GM20000 (cell line): ENCODE data around the gene PRSS56.

Experiments
- DNase-seq: peaks from one replicate; pipeline ENCODE4 v3.0.0; 2012; ENCODE audit warnings: low spot score
- TF ChIP-seq, protein P1 (sequence below): IDR thresholded peaks from 2 replicates; pipeline ENCODE4 v1.5.1; 2012; ENCODE audit warnings: mild to moderate bottlenecking, control low read depth; ENCODE audit errors: extremely low read depth, missing control alignments

PRSS56 gene

DNA sequence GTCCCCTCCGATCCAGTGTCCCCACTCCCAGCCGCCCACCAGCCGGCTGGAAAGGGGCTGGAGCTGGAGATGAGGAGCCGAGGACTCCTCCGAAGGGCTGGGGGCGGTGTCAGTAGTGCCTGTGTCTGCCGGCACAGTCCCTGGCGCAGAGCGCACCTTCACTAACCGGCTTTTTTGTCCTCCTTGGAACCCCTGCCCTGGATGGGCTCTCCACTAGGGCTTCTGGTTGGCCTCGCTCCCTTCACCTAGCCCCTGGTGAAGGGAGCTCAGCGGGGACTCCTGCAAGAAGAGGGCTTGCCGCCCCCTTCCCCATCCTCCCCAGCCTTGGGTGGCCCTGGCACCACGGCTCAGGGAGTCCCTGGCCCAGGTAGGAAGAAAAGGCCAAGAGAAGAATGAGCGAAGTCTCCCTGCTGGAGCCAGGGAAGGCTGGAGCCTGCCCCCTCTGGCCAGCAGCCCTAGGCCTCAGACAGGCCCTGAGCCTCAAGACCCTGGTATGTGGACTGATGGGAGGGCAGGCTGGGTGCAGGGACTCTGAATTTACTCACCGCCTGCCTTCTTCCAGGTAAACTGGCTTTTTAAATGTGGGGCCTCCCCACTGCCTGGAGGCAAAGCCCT, 32.0 kb upstream of the PRSS56 start:
- TF ChIP-seq, protein P1, sequence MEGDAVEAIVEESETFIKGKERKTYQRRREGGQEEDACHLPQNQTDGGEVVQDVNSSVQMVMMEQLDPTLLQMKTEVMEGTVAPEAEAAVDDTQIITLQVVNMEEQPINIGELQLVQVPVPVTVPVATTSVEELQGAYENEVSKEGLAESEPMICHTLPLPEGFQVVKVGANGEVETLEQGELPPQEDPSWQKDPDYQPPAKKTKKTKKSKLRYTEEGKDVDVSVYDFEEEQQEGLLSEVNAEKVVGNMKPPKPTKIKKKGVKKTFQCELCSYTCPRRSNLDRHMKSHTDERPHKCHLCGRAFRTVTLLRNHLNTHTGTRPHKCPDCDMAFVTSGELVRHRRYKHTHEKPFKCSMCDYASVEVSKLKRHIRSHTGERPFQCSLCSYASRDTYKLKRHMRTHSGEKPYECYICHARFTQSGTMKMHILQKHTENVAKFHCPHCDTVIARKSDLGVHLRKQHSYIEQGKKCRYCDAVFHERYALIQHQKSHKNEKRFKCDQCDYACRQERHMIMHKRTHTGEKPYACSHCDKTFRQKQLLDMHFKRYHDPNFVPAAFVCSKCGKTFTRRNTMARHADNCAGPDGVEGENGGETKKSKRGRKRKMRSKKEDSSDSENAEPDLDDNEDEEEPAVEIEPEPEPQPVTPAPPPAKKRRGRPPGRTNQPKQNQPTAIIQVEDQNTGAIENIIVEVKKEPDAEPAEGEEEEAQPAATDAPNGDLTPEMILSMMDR, result no peak
- no peak for DNase-seq

DNA sequence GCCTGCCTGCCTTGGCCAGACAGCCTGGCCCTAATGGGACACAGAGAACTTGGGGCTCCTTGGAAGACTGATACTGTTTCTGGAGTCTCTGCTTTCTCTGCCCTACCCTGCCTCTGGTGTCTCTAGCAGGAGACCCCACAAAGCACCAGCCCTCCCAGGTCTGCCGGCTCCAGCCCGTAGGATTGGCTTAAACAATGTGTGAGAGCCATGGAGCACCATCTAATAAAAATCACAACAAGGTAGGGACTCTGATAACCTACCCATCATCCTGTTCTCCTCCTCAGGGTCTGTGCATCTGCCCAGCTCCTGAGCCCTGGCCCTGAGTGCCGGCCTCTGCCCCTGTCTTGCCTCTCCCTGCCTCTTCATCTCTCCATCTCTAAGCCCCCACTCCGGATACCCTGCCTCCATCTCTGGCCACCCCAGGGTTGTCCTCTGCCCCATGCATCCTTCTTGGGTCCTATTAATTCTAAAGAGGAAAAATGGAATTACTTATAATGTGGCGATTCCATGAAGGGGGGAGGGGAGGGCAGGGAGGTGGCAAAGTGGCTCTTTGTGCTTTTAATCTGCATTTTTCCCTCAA, 31.4 kb upstream of the PRSS56 start:
- no peak for DNase-seq
- TF ChIP-seq, protein P1, result no peak

DNA sequence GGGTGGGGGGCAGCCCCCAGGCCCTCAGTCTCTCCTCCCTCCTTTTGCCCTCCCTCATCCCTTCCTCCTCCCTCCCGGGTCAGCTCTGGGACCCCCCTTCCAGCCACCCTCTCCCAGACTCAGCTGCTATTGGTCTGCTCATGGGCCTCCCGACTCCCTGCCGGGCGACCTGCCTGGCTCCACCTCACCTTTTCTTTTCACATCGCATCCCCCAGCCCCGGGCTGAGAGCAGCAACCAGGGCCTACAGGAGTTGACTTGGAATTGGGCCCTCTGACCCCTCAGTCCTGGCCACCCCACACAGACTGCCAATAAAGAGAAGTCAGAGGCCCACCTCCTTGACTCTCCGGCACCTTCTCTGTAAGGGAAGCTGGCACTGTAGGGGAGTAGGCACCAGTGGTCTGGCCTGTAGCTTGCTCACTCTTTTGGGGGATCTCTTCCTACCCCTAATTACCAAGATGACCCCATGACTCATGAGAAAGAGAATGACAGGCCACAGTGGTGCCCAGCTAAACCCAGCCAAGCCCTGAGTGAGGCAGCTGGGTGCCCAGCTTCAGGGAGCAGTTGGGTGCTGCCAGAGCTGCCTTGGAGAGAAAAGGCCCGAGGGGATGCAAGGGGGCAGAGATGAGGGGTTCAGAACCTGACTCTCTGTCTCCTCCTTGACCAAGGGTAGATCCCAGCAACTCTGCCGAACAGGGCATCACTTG, 30.5 kb upstream of the PRSS56 start:
- TF ChIP-seq, protein P1, result no peak

DNA sequence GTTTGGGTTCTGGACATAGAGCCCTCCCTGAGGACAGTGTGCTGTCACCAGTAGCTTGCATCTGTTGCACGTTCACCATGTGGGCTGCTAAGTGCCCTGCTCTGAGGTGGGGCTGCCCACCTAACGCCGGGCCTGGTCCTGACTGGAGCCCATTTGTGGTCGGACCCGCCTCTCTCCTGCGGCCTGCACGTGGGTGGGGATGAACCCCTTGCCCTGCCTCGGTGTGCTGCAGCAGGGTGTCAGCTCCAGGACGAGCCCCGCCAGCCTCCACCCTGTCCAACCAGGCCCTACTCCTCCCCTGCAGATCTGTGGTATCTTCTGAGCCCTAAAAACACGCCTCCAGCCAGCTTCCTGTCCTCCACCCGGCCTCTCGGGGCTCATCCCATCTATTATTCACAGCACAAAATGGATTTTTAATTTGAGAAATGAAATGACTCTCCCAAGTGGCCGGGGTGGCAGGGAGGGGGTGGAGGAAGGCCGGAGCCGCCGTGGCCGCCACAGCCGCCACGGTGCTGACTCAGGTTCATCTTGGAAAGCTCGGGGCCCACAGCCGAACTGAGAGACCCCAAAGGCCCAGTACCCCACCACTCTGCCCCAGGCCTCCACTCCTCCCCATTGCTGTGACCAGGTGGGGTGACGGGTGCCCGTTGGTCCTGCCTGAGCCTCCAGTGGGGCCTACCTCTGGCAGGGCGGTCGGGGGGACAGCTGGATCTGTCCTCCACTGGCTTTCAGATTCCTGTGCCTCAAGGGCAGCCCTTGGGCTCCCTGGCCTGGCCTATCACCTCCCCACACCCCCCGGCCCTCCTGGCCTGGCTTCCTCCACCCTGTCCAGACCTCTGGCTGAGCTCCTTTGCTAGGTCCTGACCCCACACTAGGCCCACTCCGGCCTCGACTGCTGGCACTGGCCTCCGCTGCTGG, 29.7 kb upstream of the PRSS56 start:
- TF ChIP-seq, protein P1, result no peak

More for the DNA sequence above, 30.5 kb upstream of the PRSS56 start:
- no peak for DNase-seq

DNA sequence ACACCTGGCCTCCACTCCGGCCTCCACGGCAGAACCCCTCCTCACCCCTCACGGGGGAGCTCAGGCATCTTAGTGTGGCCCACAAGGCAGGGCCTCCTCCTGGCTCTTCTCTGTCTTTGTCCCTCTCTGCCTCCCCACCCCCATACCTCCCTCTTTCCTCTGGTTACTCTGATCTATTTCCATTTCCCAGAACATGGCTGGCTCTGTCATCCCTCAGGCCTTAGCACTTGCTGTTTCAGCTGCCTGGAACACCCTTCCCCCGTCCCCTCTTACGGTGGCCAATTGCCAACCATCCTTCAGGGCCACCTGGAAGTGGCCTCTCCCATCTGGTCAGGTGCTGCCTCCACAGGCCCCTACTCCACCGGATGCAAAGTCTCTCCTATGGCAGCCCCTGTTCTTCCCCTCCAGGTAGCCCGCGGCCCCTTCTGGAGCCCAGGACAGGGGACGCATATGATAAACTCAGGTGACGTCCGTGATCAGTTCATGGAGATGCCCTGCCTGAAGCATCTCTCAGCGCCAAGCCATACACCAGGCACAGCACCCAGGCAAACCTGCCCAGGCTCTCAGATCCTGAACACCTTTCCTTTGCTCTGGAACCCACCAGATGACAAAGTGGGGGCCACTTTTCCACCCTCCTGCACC, 28.9 kb upstream of the PRSS56 start:
- no peak for DNase-seq
- TF ChIP-seq, protein P1, result no peak

More for the DNA sequence above, 29.7 kb upstream of the PRSS56 start:
- DNase-seq, result no peak

DNA sequence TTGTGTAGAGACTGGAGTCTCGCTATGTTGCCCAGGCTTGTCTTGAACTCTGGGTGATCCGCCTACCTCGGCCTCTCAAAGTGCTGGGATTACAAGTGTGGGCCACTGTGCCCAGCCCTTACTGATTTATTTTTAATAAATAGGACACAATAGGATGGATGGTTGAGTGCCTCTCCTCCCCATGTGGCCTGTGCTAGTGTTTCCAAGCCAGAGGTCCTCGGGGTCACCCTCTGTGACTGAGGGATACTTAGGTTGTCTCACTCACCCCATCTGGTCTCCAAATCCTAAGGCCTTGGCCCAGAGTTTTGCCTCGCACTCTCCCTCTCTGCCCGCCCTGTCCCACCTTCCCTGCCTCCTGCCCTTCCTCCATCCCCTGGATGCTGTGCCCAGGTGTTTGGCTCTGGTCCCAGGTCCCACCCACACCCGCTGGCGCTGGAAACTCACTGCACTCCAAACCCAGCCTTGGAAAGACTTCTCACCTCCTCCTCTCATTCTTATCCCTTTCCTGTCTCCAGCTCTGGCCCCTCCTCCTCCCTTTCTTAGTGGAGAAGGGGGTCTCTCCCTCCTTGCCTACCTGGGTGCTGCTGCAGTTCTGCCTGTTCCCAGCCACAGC, 27.8 kb upstream of the PRSS56 start:
- TF ChIP-seq, protein P1, result no peak
- DNase-seq, result no peak
